Esophagus muscularis mucosa (tissue), 4 donors: ENCODE results near the gene HAX1.

ENCODE experiments used
- CTCF ChIP-seq, 3 experiments: fragments of 200-600 bp in 2 of 3; fragments of 450-650 bp in 1 of 3; sonication (generic) in 2 of 3; IDR thresholded peaks; one replicate each; pipeline ENCODE4 v1.5.1; 2017 to 2019; ENCODE audit warnings: antibody characterized with exemption in 3 of 3, mild to moderate bottlenecking in 2 of 3, moderate library complexity in 1 of 3
- EP300 ChIP-seq: sonication (generic); formaldehyde crosslinking; IDR thresholded peaks from one replicate; pipeline ENCODE4 v1.6.1; 2017; ENCODE audit warnings: antibody characterized with exemption
- POLR2A ChIP-seq: fragments of 450-650 bp; IDR thresholded peaks from one replicate; pipeline ENCODE4 v1.6.1; 2017; ENCODE audit warnings: antibody characterized with exemption, moderate library complexity, mild to moderate bottlenecking, low read depth
- POLR2AphosphoS5 ChIP-seq, 2 donors: sonication (generic); formaldehyde crosslinking; IDR thresholded peaks; one replicate each; pipeline ENCODE4 v1.6.1; 2017; ENCODE audit warnings: antibody characterized with exemption in 2 of 2

DNA sequence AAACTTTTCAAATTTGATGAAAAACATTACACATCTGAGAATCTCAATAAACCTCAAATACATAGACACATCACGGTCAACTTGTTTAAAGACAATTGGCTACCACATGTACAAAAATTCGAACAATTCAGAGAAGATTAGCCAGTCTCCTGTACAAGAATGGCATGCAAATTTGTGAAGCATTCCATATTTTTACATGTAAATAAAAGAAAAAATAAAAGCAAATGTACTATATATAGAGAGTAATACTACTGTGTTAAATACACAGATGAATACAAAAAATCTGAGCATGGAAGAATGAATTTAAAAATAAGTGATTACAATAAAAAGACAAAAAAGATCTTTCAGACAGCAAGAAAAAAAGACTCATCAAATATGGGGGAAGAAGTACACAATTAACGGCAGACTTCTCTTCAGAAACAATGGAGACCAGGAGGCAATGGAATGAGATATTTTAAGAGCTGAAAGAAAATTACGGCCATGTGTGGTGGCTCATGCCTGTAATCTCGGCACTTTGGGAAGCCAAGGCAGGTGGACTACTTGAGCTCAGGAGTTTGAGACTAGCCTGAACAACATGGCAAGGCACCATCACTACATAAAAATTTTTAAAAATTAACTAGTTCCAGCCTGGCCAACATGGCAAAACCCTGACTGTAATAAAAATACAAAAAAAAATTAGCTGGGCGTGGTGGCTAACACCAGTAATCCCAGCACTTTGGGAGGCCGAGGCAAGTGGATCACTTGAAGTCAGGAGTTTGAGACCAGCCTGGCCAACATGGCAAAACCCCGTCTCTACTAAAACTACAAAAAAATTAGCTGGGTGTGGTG is 23.2 kb downstream of the HAX1 start:
- TF ChIP-seq CTCF (IDR thresholded peaks at IDR 0.05) = no peak
- no peak for TF ChIP-seq POLR2AphosphoS5 (IDR thresholded peaks at IDR 0.05)
- no peak for TF ChIP-seq POLR2A
- TF ChIP-seq EP300 = no peak
